Measurements from ENCODE around the gene IL17RE.
A peak's percentile ranks its signal among the peaks of the same experiment; 100 is the strongest.

The IL17RE gene

DNA sequence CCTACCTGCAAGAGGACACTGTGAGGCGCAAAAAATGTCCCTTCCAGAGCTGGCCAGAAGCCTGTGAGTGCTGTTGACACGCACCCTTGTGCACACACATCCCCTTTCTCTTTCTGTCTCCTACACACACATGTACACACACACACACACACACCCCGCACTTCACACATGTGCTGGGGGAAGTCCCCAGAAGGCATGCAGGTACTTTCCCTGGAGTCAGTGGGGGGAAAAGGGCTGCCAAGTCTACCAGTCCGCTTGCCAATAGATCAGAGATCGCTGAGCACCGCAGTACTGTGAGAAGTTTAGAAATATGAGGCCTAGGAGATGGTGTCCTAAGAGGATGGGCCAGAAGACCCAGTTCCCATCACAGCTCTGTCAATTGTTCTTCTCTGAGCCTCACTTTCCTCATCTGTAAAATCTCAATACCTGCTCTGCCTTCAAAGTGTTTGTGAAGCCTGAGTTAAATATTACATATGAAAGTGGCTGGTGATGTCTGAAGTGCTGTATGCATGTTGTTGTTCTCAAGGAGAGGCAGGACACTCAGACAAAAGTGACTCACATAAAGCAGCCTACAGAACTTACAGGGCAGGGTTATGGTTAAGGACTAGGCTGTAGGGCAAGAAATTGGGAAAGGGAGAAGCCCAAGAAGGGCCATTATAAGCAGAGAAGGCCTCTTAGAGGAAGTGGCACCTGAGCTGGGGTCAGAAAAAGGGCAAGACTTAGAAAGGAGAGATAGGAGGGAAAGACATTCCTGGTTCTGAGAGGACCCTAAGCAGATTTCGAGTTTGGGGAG is 6.8 kb downstream of the IL17RE start:
- no peak for DNase-seq

DNA sequence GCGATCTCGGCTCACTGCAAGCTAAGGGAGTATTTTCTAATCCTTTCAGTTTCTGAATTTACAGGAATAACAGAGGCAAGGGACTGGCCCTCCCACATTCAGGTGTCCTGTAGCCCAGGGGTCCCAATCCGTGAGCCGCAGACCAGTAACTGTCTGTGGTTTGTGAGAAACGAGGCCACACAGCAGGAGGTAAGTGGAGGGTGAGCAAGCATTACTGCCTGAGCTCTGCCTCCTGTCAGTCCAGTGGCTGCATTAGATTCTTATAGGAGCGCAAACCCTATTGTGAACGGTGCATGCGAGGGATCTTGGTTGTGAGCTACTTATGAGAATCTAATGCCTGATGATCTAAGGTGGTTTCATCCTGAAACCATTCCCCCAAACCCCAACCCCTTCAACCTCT is 9.2 kb downstream of the IL17RE start:
- peak; percentile 11 for DNase-seq

DNA sequence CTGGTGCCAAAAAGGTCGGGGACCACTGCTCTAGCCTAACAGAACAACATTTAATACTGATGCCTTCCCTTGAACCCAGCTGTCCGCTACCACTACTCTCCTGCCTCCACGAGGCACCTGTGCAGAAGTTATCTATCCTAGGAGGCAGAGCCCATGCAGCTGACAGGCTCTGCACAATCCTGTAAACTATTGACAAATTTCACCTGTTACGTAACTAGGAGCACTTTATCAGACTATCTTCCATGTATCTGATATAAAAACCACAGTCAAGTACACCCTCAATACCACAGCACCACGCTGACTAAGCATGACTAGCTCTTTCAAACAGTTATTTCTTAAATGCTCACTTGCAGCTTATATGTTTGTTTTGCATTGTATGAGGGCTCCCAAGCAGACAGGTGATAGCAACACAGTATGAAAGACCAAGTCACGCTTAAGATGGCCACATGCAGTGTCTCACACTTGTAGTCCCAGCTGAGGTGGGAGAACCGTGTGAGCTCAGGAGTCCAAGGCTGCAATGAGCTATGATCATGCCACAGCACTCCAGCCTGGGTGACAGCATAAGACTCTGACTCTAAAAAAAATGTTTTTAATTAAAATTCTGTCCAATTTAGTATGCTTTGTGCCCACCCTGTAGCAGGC is 9.8 kb downstream of the IL17RE start:
- DNase-seq: no peak

DNA sequence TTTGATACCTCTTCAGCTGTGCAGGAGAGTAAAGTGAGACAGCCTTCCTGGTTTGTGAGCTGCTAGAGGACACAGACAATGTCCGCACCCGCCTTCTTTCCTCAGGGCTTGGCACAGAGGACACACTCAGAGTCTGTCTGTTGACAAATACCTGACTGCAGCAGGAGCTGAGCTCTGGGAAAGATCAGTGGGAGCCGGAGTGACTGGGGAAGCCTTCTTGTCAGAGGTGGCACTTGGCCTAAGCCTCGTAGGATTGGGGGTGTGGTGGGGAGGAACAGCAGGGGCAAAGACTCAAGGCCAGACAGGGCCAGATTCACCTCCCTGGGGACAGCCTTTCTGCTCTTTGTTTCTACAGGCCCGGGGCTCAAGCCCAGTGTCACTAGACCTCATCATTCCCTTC is 11.0 kb downstream of the IL17RE start:
- no peak for DNase-seq

DNA sequence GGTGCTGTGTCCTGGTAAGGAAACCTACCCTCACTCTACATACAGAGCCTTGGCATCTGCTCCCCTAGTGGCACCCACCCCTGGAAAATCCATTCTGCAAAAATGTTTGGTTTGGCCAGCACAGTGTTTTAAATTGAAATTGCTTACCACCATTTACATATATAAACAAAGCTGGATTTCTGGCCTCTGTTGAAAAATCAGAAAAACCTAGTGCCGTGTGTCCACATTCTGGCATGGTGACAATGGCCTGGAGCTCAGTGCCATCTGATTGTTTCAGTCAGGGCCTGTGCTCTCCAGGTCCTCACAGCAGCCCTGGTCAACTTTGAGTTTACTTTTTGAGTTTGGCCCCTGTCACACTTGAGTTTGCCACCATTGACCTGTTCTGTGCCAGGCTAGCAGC is 11.4 kb downstream of the IL17RE start:
- no peak for DNase-seq

DNA sequence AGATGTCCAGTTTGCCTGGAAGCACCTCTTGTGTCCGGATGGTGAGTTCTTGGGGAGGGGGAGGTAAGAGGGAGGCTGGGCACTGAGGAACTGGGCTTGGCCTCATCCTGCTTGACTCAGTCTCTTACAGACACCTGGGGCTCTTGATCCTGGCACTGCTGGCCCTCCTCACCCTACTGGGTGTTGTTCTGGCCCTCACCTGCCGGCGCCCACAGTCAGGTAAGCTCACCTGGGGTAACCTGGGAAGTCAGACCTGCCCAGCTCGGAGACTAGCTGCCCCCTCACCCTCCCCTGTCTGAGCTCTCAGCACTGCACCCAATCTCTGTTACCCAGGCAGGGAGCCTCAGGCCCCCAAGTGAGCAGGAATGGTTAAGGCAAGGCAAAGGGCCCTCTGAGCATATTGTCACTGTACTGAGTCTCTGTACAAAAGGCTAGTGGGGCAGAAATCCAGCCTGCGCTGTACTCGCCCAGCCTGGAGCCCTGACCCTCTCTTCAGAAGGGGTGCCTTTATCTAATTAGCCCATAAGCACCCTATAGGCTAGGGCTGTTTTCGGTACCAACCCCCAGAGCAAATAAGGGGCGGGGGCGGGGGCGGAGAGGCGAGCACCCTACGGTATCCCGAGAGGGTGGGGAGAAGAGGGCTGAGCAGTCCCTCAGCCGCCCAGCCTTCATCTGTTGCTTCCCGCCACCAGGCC is 12.1 kb downstream of the IL17RE start:
- DNase-seq: no peak

DNA sequence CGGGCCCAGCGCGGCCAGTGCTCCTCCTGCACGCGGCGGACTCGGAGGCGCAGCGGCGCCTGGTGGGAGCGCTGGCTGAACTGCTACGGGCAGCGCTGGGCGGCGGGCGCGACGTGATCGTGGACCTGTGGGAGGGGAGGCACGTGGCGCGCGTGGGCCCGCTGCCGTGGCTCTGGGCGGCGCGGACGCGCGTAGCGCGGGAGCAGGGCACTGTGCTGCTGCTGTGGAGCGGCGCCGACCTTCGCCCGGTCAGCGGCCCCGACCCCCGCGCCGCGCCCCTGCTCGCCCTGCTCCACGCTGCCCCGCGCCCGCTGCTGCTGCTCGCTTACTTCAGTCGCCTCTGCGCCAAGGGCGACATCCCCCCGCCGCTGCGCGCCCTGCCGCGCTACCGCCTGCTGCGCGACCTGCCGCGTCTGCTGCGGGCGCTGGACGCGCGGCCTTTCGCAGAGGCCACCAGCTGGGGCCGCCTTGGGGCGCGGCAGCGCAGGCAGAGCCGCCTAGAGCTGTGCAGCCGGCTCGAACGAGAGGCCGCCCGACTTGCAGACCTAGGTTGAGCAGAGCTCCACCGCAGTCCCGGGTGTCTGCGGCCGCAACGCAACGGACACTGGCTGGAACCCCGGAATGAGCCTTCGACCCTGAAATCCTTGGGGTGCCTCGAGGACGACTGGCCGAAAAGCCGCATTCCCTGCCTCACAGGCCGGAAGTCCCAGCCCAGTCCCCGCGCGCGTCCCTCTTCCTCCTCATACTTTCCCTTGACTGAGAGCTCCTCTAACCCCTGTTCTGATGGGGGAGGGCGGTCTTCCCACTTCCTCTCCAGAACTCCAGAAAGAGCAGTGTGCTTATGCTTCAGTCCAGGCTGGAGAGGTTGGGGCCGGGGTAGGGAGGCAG is 12.8 kb downstream of the IL17RE start:
- peak; percentile 86 for DNase-seq

DNA sequence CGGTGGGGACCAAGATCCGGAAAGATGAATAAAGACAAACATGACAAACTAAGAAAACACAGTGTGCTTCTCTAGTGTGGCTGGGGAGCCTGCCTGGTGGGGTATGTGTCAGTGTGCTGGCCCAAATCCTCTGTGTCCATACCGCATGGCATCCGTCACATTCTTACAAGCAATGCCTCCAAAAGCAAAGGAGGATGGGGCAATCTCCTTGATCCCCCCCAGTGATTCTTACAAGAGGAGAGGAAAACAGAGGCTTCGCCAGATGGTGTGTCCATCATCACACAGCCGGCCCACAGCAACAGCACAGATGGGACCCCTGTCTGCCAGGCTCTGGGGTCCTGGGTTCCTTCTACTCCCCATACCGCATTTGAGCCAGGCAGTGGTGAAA is 13.7 kb downstream of the IL17RE start:
- peak; percentile 67 for DNase-seq

DNA sequence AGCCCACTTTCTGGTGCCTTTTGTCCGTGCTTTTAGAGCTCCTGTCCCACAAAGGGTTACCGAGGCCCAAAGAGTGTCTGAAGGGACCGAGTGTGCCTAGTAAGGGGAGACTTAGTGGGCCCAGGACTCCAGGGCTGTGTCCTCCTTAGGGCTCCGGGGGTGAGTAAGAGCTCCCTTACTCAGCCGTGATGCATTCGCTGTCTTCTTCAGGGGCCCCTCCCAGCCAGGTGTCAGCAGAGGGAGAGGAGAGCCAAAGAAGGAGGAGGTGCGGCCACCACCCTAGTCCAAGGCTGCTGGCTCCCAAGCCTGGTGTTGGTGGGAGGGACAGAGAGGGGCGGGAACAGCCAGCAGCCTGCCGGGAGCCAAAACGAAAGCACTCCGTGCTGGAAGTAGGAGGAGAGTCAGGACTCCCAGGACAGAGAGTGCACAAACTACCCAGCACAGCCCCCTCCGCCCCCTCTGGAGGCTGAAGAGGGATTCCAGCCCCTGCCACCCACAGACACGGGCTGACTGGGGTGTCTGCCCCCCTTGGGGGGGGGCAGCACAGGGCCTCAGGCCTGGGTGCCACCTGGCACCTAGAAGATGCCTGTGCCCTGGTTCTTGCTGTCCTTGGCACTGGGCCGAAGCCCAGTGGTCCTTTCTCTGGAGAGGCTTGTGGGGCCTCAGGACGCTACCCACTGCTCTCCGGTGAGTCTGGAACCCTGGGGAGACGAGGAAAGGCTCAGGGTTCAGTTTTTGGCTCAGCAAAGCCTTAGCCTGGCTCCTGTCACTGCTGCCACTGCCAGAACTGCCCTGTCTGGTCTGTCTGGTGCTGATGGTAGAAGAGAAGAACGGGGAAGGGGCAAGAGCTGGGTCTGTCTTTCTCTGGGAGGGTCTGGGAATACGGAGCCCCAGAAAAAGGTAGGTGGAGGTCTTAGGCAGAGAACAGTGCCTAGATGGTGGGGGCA is 14.4 kb downstream of the IL17RE start, which contains the start of gene IL17RC:
Gene IL17RC (plus strand): TSS at position 365 of the 947 bp plus-strand sequence. CDS start 218 bp downstream, at position 583.
- DNase-seq: peak; percentile 86

DNA sequence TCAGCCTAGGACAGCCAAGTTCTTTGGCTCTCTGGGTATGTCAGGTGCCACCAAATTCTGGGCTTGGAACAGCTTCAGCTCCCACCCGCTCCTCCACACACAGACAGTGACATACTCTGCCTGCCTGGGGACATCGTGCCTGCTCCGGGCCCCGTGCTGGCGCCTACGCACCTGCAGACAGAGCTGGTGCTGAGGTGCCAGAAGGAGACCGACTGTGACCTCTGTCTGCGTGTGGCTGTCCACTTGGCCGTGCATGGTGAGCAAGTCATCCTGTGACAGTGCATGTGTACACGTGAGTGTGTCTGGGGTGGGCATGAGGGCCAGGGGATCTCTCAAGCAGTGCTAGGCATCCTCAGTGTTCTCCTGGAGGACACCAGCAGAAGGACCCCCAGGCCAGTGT is 15.2 kb downstream of the IL17RE start:
- DNase-seq: no peak

DNA sequence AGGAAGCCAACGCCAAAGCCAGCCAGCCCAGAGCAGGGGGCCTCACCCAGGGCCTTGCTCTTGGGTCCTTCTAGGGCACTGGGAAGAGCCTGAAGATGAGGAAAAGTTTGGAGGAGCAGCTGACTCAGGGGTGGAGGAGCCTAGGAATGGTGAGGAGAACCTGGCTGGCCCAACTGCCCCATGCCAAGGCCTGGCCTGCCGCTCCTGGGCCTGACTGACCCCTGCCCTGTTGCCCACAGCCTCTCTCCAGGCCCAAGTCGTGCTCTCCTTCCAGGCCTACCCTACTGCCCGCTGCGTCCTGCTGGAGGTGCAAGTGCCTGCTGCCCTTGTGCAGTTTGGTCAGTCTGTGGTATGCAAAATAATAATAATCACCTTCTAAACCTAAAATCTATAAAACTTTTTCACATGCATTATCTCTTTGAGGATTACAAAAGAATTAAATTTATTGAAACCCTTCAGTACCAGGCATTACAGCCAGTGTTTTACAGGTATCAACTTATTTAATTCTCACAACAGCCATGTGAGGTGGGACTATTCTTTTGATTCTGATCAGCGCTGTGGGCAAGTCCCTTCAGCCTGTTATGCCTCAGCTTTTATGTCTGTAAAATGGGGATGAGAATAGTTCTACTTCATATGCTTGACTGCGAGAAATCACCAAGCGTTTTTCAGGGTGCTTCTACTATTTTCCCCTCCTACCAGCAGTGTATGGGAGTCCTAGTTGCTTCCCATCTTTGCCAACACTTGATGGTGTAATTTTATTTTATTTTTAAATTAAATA is 15.8 kb downstream of the IL17RE start:
- DNase-seq: no peak

DNA sequence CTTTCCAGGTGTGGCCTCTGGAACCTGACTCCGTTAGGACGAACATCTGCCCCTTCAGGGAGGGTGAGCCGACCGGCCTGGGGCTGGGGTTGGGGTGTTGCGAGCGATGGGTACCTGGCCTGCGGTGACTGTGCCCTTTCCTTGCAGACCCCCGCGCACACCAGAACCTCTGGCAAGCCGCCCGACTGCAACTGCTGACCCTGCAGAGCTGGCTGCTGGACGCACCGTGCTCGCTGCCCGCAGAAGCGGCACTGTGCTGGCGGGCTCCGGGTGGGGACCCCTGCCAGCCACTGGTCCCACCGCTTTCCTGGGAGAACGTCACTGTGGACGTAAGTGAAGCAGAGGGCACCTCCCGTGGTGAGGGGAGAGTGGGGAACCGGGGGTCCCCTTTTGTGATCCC is 25.5 kb downstream of the IL17RE start:
- no peak for DNase-seq

DNA sequence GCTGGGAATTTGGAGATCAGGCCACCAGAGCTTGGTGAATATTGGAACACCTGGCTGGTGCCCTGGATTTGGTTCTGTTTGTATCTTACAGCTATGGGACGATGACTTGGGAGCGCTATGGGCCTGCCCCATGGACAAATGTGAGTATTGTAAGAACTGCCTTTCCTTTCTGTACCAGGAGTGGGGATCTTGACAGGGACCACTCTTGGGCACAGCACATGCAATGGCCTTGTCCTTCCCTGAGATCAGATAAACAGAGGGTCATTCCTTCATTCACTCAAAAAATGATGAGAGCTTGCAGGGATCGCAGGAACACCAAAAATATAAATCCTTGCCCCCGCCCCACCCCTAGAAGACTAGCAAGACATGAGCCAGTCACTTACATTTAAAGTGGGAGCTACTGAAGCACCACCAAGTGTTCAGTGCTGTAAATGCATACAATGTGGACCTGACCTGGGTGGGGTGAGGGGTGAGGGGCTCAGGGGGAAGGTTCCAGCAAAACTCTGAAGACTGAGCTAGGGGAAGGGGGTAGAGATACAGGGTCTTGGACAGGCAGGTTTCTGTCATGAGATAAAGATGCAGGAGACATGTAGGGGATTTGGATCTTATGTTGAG is 28.3 kb downstream of the IL17RE start:
- no peak for DNase-seq

DNA sequence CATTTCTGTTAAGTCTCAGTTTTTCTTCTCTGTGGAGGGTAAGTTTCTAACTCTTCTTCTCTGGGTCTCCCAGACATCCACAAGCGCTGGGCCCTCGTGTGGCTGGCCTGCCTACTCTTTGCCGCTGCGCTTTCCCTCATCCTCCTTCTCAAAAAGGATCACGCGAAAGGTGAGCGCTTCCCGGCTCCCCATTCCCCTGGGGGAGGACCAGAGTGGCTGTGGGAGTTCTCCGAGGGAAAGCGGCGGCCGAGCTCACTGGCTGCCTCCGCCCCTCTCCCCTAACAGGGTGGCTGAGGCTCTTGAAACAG is 29.8 kb downstream of the IL17RE start:
- no peak for DNase-seq

DNA sequence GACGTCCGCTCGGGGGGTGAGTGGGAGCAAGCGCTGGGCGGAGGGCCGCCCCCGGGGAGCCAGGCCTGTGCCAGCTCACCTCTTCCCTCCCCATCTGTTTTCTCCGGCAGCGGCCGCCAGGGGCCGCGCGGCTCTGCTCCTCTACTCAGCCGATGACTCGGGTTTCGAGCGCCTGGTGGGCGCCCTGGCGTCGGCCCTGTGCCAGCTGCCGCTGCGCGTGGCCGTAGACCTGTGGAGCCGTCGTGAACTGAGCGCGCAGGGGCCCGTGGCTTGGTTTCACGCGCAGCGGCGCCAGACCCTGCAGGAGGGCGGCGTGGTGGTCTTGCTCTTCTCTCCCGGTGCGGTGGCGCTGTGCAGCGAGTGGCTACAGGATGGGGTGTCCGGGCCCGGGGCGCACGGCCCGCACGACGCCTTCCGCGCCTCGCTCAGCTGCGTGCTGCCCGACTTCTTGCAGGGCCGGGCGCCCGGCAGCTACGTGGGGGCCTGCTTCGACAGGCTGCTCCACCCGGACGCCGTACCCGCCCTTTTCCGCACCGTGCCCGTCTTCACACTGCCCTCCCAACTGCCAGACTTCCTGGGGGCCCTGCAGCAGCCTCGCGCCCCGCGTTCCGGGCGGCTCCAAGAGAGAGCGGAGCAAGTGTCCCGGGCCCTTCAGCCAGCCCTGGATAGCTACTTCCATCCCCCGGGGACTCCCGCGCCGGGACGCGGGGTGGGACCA is 30.4 kb downstream of the IL17RE start:
- peak; percentile 90 for DNase-seq

DNA sequence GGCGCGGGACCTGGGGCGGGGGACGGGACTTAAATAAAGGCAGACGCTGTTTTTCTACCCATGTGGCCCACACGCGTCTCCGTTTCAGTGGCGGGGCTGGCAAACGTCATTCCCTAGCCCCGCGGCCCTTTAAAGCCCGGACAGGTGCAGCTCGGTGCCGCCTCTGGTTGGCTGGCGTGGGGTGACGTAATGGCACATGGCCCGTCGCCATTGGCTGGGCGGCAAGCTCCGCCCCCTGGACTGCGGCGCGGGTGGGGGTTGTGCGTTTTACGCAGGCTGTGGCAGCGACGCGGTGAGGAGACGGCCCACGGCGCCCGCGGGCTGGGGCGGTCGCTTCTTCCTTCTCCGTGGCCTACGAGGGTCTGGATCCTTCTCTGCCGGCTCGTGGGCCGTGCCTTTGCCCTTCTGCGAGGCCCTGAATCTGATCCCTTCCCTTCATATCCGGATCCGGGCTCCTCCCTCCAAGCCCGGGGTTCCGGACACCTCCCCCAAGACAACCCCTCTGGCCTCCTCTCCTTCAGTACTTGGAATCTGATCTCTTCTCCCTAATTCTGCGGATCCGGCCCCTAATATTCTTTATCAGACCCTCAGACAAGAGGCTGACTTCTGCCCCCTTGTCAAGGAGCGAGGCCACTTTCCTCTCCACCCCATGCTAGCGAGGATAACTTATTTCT is 31.1 kb downstream of the IL17RE start, which contains the start of gene CRELD1:
Gene CRELD1 (plus strand): TSS at position 274 of the 674 bp plus-strand sequence. CDS start 605 bp downstream, outside the sequence.
- peak; percentile 98 for DNase-seq

DNA sequence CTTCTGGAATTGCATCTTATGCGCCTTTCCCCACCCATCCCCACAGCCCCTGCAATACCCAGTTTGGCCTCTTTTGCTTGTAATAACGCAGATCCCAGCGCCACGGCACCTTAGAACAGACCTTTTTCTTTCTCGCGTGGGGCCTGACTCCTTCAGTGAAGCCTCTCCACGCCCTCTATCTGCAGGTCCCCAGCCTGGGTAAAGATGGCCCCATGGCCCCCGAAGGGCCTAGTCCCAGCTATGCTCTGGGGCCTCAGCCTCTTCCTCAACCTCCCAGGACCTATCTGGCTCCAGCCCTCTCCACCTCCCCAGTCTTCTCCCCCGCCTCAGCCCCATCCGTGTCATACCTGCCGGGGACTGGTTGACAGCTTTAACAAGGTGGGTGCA is 31.6 kb downstream of the IL17RE start:
- DNase-seq: no peak

DNA sequence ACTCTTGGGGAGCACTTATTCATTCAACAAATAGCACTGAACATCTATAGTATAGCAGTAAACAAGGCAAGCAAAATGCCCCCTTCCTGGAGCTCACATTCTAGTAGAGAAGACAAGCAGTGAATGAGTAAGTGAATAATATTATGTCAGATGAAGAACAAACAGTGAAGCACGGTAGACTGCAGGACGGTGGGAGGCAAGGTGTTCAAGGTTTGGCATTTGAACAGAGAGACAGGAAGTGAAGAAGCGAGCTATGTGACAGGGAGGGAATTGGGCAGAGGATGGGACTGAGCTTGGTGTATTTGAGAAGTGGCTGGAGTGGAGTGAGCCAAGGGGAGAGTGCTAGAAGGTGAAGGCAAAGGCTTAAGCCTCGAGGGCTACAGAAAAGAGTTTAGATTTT is 32.3 kb downstream of the IL17RE start:
- no peak for DNase-seq

DNA sequence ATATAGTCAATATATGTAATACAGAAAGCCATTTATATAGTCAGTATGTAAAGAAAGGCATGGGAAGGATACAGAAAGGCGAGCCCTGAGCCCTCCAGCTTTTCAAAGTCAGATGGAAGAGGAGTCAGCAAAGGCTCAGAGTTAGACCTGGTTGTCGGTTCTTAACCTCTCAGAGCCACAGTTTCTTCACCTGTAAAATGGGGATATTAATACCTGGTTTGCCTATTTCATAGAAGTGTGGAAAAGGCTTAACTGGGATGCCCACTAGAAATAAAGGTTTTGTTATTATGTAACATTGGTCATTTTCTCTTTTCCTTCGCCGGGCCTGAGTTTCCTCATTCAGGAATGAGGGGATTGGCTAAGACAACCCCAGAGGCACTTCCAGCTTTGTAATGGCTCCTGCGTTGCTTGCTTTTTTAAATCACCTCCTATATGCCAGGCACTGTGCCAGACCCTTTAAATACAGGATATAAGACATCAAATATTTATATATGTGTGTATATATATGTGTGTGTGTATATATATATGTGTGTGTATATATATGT is 33.4 kb downstream of the IL17RE start:
- DNase-seq: no peak

Measured in eye (tissue), 1 donor.